Peyer's patch (tissue), 4 donors: ENCODE measurements around the gene DOCK8. TPM values are rescaled to one million over a fixed set of nuclear protein-coding genes. Genes with fewer than 3 reads are reported as not detected.

ENCODE experiments used
- DNase-seq, 3 donors: peaks; one replicate each; pipeline ENCODE4 v3.0.0-alpha.2; 2017 to 2019
- H3K27ac ChIP-seq, 4 donors: fragments of 200-600 bp; sonication (generic); one replicate each; pipeline ENCODE4 v1.5.1; 2016 to 2019
- H3K27me3 ChIP-seq, 2 donors: fragments of 200-600 bp; sonication (generic); one replicate each; pipeline ENCODE4 v1.5.1; 2019
- H3K36me3 ChIP-seq, 3 donors: fragments of 200-600 bp; sonication (generic); one replicate each; pipeline ENCODE4 v1.5.1; 2016 to 2019
- H3K4me1 ChIP-seq, 4 donors: fragments of 200-600 bp; sonication (generic); one replicate each; pipeline ENCODE4 v1.5.1; 2016 to 2019
- H3K4me3 ChIP-seq, 4 donors: fragments of 200-600 bp; sonication (generic); 1 replicate in 3 of 4; 2 replicates in 1 of 4; pipeline ENCODE4 v1.5.1; 2016 to 2019; ENCODE audit warnings: mild to moderate bottlenecking in 1 of 4
- H3K9me3 ChIP-seq, 4 donors: fragments of 200-600 bp; sonication (generic); one replicate each; pipeline ENCODE4 v1.5.1; 2016 to 2019; ENCODE audit warnings: mild to moderate bottlenecking in 1 of 4
- POLR2A ChIP-seq, 2 donors: fragments of 450-650 bp; IDR thresholded peaks; one replicate each; pipeline ENCODE4 v1.5.1; 2017; ENCODE audit warnings: antibody characterized with exemption in 2 of 2, mild to moderate bottlenecking in 2 of 2, moderate library complexity in 2 of 2
- total RNA-seq, 4 donors: library from RNA; depleted of rRNA; stranded (reverse); fragments of >200 nt; gene quantifications; one replicate each; pipeline ENCODE4 v1.1.0, GENCODE V29; 2016
- TF ChIP-seq, protein P1 (sequence below), 6 experiments: fragments of 450-650 bp in 4 of 6; fragments of 200-600 bp in 2 of 6; sonication (generic) in 1 of 6; IDR thresholded peaks; one replicate each; pipeline ENCODE4 v1.5.1; 2017 to 2019; ENCODE audit warnings: antibody characterized with exemption in 6 of 6, mild to moderate bottlenecking in 3 of 6, moderate library complexity in 1 of 6

DOCK8 gene
- total RNA-seq, 4 donors from 2014 or later: 14.4 to 119 (median 19.9) TPM

DNA sequence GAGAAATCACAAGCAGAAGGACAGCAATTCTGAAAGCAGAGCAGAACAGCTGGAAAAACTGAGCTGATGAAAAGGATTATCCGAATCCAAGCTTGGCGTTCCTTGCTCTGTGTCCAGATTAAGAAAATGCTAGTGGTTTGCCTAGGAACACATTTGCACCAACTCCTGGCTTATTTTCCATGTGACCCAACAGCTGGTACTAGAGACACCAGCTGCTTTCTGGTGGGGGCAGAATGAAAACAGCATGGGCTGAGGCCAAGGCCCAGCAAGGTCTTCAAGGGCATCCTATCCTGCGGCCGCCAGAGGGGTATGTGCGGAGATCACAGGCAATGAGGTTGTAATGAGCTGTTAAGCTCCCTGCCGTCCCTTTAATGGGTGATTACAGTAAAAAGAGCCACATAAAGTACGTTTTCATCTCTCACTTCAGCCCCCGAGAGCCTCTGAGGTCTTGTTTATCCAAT, 131.5 kb downstream of the DOCK8 start:
- no peak for DNase-seq
- H3K4me1 ChIP-seq: no peaks in the 10 kb centered on the region
- peaks cover 0 to 9% (median 0%) of the 10 kb centered on the region in 3 donors for H3K36me3 ChIP-seq
- H3K4me3 ChIP-seq: no peak overlapping the region
- H3K27me3 ChIP-seq: no peaks in the 10 kb centered on the region
- H3K9me3 ChIP-seq: no peaks in the 10 kb centered on the region
- no peak overlapping the region for H3K27ac ChIP-seq
- TF ChIP-seq, protein P1, sequence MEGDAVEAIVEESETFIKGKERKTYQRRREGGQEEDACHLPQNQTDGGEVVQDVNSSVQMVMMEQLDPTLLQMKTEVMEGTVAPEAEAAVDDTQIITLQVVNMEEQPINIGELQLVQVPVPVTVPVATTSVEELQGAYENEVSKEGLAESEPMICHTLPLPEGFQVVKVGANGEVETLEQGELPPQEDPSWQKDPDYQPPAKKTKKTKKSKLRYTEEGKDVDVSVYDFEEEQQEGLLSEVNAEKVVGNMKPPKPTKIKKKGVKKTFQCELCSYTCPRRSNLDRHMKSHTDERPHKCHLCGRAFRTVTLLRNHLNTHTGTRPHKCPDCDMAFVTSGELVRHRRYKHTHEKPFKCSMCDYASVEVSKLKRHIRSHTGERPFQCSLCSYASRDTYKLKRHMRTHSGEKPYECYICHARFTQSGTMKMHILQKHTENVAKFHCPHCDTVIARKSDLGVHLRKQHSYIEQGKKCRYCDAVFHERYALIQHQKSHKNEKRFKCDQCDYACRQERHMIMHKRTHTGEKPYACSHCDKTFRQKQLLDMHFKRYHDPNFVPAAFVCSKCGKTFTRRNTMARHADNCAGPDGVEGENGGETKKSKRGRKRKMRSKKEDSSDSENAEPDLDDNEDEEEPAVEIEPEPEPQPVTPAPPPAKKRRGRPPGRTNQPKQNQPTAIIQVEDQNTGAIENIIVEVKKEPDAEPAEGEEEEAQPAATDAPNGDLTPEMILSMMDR (IDR thresholded peaks at IDR 0.05): no peak
- TF ChIP-seq POLR2A (IDR thresholded peaks at IDR 0.05): no peak

DNA sequence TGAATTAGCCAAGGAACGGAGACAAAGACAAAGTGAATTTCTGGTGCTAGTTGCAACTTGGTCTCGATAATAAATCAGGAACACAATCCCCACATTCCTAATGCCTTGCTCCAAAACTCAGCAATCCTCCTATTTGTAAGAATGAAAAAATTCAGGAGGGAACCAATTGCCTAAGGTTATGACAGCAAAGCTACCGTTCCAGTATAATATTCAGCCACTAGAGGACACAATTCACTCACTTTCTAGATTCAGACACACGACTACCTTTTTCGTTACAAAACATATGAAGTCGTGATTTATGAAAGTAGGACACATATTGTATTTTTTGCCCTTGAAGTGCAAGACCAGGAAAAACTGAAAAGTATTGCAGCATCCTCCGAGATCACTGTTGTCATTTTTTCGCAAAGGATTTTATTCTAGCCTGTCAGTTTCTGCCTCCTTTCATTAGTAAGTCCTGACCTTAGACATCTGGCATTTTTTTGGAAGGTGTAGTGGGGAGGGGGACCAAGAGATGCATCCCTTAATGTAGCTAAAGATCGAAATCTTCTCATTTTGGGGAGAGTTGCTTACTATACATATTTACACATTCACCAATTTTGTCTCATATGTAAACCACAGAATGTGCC, 133.1 kb downstream of the DOCK8 start:
- H3K27ac ChIP-seq: no peak overlapping the region
- H3K36me3 ChIP-seq: peaks cover 0 to 6% (median 0%) of the 10 kb centered on the region in 3 donors
- no peaks in the 10 kb centered on the region for H3K27me3 ChIP-seq
- H3K4me1 ChIP-seq: no peaks in the 10 kb centered on the region
- TF ChIP-seq, protein P1 (IDR thresholded peaks at IDR 0.05): peak in 5 of 6 experiments; percentile 23 to 88 (median 78)
- TF ChIP-seq POLR2A (IDR thresholded peaks at IDR 0.05): no peak
- no peaks in the 10 kb centered on the region for H3K9me3 ChIP-seq
- H3K4me3 ChIP-seq: no peak overlapping the region
- no peak for DNase-seq

DNA sequence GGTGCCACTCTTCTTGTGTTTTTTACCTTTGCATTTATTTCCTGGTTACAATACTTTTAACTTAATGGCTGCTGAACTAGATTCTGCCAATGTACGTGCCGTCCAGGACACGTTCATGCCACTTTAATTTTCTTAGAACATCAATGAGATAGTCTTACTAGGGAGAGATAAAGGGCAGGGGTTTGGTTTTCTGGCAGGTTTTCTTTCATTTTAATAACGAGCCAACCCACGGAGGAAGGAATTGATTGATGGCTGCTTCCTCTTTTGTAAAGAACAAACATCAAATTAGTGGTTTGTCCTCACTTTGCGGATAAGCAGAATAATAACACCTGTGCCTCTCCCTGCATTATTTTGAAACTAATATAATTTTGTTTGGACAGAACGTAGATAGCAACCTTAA, 135.7 kb downstream of the DOCK8 start:
- Histone ChIP-seq H3K27ac (no peak overlapping the region), H3K4me1 (no peaks in the 10 kb centered on the region), H3K36me3 (no peaks in the 10 kb centered on the region), H3K27me3 (no peaks in the 10 kb centered on the region), H3K9me3 (no peaks in the 10 kb centered on the region), H3K4me3 (no peak overlapping the region)
- TF ChIP-seq, protein P1 (IDR thresholded peaks at IDR 0.05): no peak
- TF ChIP-seq POLR2A (IDR thresholded peaks at IDR 0.05): no peak
- no peak for DNase-seq

DNA sequence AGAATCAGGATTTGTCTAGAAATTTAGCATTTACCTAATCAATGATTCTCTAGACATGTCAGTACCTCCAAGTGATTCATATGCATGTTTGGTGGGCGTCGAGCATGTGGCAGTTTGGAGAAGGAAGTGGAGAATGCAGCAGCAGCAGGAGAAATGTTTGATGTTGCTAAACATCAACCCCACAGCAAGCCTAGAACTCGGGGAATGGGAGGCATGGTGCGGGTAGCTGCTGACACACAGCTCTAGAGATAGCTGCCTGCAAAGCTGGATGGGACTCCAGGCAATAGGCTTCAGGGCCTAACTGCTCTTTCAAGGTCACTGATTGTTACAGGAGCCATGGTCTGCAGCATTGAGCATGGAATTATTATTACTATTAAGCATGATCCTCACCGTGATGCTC, 137.3 kb downstream of the DOCK8 start:
- no peaks in the 10 kb centered on the region for H3K9me3 ChIP-seq
- H3K36me3 ChIP-seq: no peaks in the 10 kb centered on the region
- H3K27ac ChIP-seq: no peak overlapping the region
- H3K4me3 ChIP-seq: no peak overlapping the region
- H3K27me3 ChIP-seq: no peaks in the 10 kb centered on the region
- DNase-seq: no peak
- no peaks in the 10 kb centered on the region for H3K4me1 ChIP-seq
- TF ChIP-seq POLR2A (IDR thresholded peaks at IDR 0.05): no peak
- TF ChIP-seq, protein P1 (IDR thresholded peaks at IDR 0.05): no peak

DNA sequence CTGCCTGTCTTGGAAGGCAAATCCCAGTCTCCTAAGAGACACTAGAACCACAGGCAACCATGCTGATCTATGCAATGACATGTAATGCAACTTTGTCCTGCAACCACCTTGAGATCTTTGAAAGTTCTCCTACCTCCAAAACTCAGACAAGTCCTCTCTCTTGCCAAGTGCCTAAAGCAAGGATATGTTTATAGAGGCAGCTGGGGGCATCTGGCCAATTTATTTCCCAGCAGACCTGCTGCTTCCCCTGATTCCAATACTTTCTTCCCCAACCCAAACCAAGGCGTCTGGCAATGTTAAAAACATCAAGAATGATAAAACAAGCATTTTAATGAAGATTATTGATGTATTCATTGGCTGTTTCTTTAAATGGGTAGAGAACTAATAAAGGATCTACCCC, 138.4 kb downstream of the DOCK8 start:
- TF ChIP-seq POLR2A (IDR thresholded peaks at IDR 0.05): no peak
- TF ChIP-seq, protein P1 (IDR thresholded peaks at IDR 0.05): no peak
- Histone ChIP-seq H3K27me3 (no peaks in the 10 kb centered on the region), H3K9me3 (no peaks in the 10 kb centered on the region), H3K27ac (no peak overlapping the region), H3K4me3 (no peak overlapping the region), H3K4me1 (no peaks in the 10 kb centered on the region), H3K36me3 (no peaks in the 10 kb centered on the region)
- no peak for DNase-seq
